ENCODE results near the gene GABBR1. TPM values are rescaled to one million over a fixed set of nuclear protein-coding genes. Genes with fewer than 3 reads are reported as not detected.

GABBR1 gene
- total RNA-seq, 1 experiment from 2014 or later, result 9.4 TPM

GRCh38 chr6:29596381-29596900 is 36.5 kb downstream of the GABBR1 start:
- DNase-seq (ENCODE audit: low read depth, low spot score), result no peak
- in situ Hi-C loops (cut with HindIII; ENCODE audit: low pct_unique_long_range_greater_than_20kb, low sequenced_read_pairs), result no loop called here

- no peak for DNase-seq (ENCODE audit: low read depth, low spot score)
- in situ Hi-C loops (cut with HindIII; ENCODE audit: low pct_unique_long_range_greater_than_20kb, low sequenced_read_pairs), result no loop called here
Measured at GRCh38 chr6:29593199-29593855, 39.7 kb downstream of the GABBR1 start.

GRCh38 chr6:29591677-29592076 is 41.3 kb downstream of the GABBR1 start:
- DNase-seq (ENCODE audit: low read depth, low spot score), result no peak
- in situ Hi-C loops (cut with HindIII; ENCODE audit: low pct_unique_long_range_greater_than_20kb, low sequenced_read_pairs), result no loop called here

- no peak for DNase-seq (ENCODE audit: low read depth, low spot score)
- in situ Hi-C loops (cut with HindIII; ENCODE audit: low pct_unique_long_range_greater_than_20kb, low sequenced_read_pairs), result no loop called here
Measured at GRCh38 chr6:29590218-29590808, 42.7 kb downstream of the GABBR1 start.

GRCh38 chr6:29589423-29590048 is 43.4 kb downstream of the GABBR1 start:
- in situ Hi-C loops (cut with HindIII; ENCODE audit: low pct_unique_long_range_greater_than_20kb, low sequenced_read_pairs), result no loop called here
- DNase-seq (ENCODE audit: low read depth, low spot score), result peak; percentile 68

- in situ Hi-C loops (cut with HindIII; ENCODE audit: low pct_unique_long_range_greater_than_20kb, low sequenced_read_pairs), result no loop called here
Measured at GRCh38 chr6:29584821-29585220, 48.2 kb downstream of the GABBR1 start, which contains the start of gene OR2H2. OR2H2 (plus strand) TSS chr6:29585121; CDS start chr6:29587945, 2,824 bp downstream.

GRCh38 chr6:29577544-29577943 is 55.4 kb downstream of the GABBR1 start:
- in situ Hi-C loops (cut with HindIII; ENCODE audit: low pct_unique_long_range_greater_than_20kb, low sequenced_read_pairs), result no loop called here
- no peak for DNase-seq (ENCODE audit: low read depth, low spot score)

More at GRCh38 chr6:29584821-29585220, 48.2 kb downstream of the GABBR1 start, which contains the start of gene OR2H2:
- no peak for DNase-seq (ENCODE audit: low read depth, low spot score)

GRCh38 chr6:29576056-29576455 is 56.9 kb downstream of the GABBR1 start:
- in situ Hi-C loops (cut with HindIII; ENCODE audit: low pct_unique_long_range_greater_than_20kb, low sequenced_read_pairs), result no loop called here

GRCh38 chr6:29567991-29568390 is 65.0 kb downstream of the GABBR1 start:
- DNase-seq (ENCODE audit: low read depth, low spot score), result no peak
- in situ Hi-C loops (cut with HindIII; ENCODE audit: low pct_unique_long_range_greater_than_20kb, low sequenced_read_pairs), result no loop called here

More at GRCh38 chr6:29576056-29576455, 56.9 kb downstream of the GABBR1 start:
- DNase-seq (ENCODE audit: low read depth, low spot score), result no peak

GRCh38 chr6:29567541-29567940 is 65.4 kb downstream of the GABBR1 start:
- in situ Hi-C loops (cut with HindIII; ENCODE audit: low pct_unique_long_range_greater_than_20kb, low sequenced_read_pairs), result no loop called here
- DNase-seq (ENCODE audit: low read depth, low spot score), result no peak

- DNase-seq (ENCODE audit: low read depth, low spot score), result no peak
- in situ Hi-C loops (cut with HindIII; ENCODE audit: low pct_unique_long_range_greater_than_20kb, low sequenced_read_pairs), result no loop called here
Measured at GRCh38 chr6:29566856-29567255, 66.1 kb downstream of the GABBR1 start.

- in situ Hi-C loops (cut with HindIII; ENCODE audit: low pct_unique_long_range_greater_than_20kb, low sequenced_read_pairs), result no loop called here
- DNase-seq (ENCODE audit: low read depth, low spot score), result peak; percentile 48
Measured at GRCh38 chr6:29564875-29565274, 68.1 kb downstream of the GABBR1 start.

- no peak for DNase-seq (ENCODE audit: low read depth, low spot score)
- in situ Hi-C loops (cut with HindIII; ENCODE audit: low pct_unique_long_range_greater_than_20kb, low sequenced_read_pairs), result no loop called here
Measured at GRCh38 chr6:29563435-29563965, 69.5 kb downstream of the GABBR1 start.

- peak; percentile 52 for DNase-seq (ENCODE audit: low read depth, low spot score)
- in situ Hi-C loops (cut with HindIII; ENCODE audit: low pct_unique_long_range_greater_than_20kb, low sequenced_read_pairs), result no loop called here
Measured at GRCh38 chr6:29561606-29562181, 71.3 kb downstream of the GABBR1 start.

GRCh38 chr6:29561091-29561490 is 71.9 kb downstream of the GABBR1 start:
- in situ Hi-C loops (cut with HindIII; ENCODE audit: low pct_unique_long_range_greater_than_20kb, low sequenced_read_pairs), result no loop called here
- no peak for DNase-seq (ENCODE audit: low read depth, low spot score)

- in situ Hi-C loops (cut with HindIII; ENCODE audit: low pct_unique_long_range_greater_than_20kb, low sequenced_read_pairs), result no loop called here
- no peak for DNase-seq (ENCODE audit: low read depth, low spot score)
Measured at GRCh38 chr6:29559524-29560287, 73.3 kb downstream of the GABBR1 start, which contains the start of gene UBD. UBD (minus strand) TSS chr6:29559732; CDS start chr6:29559701, 31 bp downstream.

GRCh38 chr6:29558439-29559079 is 74.4 kb downstream of the GABBR1 start:
- in situ Hi-C loops (cut with HindIII; ENCODE audit: low pct_unique_long_range_greater_than_20kb, low sequenced_read_pairs), result no loop called here

More at GRCh38 chr6:29558439-29559079, 74.4 kb downstream of the GABBR1 start:
- DNase-seq (ENCODE audit: low read depth, low spot score), result no peak

All from SK-MEL-5 (cell line).